Lower leg skin (tissue), 3 donors: Measurements from ENCODE around the gene CCDC188.

Source experiments
- CTCF ChIP-seq, 3 donors: fragments of 450-650 bp; IDR thresholded peaks; one replicate each; pipeline ENCODE4 v1.5.1; 2016; ENCODE audit warnings: antibody characterized with exemption in 3 of 3, mild to moderate bottlenecking in 3 of 3, moderate library complexity in 2 of 3
- POLR2A ChIP-seq, 2 donors: fragments of 450-650 bp; IDR thresholded peaks; one replicate each; pipeline ENCODE4 v1.6.1; 2016 to 2017; ENCODE audit warnings: antibody characterized with exemption in 2 of 2, mild to moderate bottlenecking in 1 of 2, moderate library complexity in 1 of 2

- TF ChIP-seq CTCF (IDR thresholded peaks at IDR 0.05) (no peak), POLR2A (IDR thresholded peaks at IDR 0.05) (no peak)
Measured at GRCh38 chr22:20099099-20099711, 51.6 kb downstream of the CCDC188 start.
